NCI-H748 (cell line): ENCODE results near the gene GMDS.

Source experiments
- DNase-seq: peaks from one replicate; lab custom pipeline; 2025; ENCODE audit not compliant: unreplicated experiment; lab: John Stamatoyannopoulos, UW

Gene GMDS

DNA sequence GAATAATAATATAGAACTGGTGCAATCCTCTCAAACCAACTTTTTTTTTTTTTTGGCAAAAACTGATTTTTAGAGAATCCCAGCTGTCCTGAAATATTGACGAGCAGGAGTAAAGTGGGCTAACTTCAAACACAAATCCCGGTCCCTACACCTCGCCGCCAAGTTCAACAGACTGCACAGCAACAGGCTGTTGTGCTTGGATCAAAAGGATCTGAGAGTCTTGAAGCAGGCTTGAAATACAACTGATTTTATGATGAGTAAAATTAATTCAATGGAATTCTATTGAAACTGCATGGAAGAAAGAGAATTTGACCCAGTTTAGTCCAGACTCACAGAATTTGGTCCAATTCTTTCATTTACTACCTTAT, 463.6 kb downstream of the GMDS start:
- DNase-seq: no peak

DNA sequence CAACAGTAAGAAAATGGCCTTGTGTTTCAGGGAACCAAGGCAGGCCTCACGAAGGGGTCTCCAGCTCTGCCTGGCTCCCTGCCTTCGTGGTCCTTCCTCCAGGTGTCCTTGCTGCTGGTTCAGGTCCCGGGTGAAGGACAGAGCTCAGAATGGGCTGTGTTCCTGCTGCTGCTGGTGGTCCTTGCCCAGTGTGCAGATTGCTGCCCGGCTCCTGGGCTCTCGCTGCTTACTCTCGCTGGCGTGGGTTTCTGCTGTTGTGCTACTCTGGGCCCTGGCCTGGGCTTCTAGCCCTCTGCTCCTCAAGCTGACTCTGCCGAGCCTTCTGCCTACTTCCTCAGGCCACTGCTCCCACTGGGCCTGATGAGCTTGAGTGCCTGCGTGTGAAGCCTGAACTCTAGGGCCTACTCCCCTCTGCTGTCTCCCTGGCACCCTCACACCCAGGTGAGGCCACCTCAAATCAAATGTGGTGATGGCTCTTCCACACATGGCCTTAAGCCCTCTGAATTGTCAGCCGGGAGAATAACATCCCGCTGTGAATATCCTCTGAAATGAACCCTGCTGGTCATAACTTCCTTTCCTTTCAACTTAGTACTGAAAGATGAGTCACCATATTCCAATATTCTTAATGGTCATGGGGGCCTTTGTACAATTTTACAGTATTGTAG, 464.1 kb downstream of the GMDS start:
- no peak for DNase-seq

DNA sequence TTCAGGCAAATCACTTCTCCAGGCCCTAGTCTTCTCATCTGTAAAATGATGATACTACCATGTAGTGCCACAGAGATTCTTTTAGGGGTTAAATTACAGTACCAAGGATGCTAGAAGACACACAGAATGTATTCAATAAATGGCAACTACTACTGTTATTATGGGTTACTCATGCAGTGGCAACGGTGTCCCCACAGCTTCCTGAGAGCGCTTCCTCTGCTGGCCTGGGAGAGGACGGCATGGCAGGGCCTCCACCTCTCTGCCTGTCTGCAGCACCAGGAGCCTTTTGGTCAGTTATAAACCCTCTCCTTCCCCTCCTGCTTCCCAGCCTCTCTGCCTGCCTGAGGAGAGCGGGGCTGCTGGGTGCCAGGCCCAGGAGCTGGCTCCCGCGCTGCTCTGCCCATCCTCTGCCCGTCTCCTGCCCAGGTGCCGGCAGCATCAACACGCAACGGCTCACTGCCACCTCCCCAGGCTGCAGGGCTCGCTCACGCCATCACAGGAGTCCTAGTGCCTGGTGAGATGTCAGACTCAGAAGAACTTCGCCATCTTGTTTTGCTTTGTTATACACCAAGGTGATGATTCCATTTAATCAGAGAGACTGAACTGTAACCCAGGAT, 465.0 kb downstream of the GMDS start:
- DNase-seq: no peak

DNA sequence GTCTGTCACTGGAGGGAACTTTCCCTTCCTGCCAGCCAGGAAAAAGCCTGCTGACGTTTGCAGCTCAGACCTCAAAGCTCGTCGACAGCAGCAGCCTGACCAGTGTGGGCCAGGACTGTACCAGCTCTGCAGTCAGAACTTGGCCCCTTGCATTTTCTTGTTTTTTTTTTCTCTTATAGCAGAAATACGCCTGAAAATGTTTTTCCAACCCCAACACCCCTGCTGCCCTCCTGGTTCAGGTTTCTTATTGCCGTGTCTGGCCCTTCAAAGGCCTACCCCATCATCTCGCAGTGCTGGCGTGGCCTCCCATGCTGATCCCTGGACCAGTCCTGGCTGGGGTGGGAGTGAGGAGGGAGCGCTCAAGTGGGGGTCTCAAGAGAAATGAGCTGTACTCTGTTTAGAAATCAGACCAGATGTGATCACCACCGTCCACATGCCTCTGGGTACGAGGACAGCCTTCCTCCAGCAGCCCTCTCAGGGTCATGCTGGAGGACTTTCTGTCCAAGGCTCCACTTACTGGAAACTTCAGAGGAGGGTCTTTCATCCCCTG, 466.6 kb downstream of the GMDS start:
- no peak for DNase-seq

DNA sequence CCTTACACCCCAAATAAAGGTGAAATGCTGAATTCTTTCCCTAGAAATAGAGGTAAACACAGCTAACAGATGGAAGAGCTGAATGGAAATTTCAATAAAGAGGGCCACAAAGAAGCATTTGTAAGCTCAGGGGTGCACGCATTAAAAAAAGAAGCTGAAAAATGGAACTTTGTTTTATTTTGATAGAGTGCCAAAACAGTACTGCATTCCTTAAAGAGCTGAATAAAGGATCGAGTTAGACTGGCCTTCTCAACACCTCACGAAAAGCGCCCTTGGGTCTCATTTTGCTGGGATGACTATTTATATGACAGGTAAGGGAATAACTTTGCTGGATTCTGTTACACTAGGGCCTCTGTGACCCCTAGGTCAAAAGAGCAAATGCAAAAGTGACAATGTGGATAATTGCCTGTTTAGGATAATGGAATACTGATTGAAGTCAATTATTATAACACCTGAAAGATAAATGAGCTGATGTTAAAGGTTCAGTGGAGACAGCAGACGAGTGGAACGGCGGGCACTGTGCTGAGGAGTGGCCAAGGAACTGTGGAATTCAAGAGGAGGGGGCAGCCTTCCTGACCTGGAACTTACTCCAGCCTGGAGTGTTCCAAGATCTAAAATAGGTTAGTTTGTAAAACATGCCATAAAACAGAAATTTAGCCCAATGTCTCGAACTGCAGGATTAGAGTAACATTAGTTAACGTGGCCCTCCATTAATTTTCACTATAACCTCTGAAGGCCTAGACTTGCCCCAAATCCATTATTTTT, 467.3 kb downstream of the GMDS start:
- no peak for DNase-seq

DNA sequence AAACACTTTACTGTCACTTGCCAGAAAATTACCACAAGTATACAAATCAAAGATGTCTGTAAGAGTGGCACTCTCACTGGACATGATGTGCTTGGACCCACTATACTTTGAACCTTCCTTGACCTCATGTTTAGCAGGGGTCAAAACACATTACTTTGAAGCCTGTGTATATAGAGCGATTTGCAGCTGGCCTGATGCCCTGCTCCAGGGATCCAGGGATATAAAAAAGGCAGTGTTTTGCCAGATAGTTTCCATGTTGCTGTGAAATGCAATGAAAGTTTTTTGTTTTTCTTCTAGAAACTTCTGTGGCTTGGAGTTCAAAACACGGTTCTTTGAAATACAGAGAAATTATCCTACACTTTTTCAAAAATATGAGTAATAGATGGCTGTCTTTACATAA, 470.0 kb downstream of the GMDS start:
- no peak for DNase-seq

DNA sequence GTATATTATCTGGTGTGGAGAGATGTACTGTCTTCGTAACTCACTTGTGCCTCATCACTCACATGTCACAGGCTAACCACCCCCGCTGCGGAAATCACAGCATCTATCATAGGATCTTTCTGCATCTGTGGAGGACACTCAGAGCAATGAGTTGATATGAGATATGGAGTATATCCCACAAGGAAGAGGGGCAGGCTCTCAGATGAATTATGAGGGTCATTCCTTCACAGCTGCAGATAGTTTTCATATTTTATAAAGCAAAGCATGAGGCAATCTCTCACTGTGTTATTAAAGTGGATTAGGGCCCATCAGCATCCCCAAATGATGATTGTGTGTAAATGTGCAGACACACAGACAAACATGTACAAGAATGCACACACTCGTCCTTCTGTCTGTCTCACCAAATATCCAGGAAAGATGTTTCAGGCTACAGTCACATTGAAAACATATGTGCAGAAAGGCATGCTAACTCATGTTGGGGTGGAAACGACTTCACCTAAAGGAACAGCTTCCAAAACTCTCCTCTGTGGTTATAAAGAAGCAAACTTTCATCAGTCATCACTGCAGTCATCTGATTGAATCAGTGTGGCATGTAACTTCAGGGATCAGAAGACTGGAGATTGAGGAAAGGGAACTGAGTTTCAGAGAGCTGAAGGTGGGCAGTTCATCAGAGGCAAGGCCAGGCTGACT, 471.0 kb downstream of the GMDS start:
- DNase-seq: no peak

DNA sequence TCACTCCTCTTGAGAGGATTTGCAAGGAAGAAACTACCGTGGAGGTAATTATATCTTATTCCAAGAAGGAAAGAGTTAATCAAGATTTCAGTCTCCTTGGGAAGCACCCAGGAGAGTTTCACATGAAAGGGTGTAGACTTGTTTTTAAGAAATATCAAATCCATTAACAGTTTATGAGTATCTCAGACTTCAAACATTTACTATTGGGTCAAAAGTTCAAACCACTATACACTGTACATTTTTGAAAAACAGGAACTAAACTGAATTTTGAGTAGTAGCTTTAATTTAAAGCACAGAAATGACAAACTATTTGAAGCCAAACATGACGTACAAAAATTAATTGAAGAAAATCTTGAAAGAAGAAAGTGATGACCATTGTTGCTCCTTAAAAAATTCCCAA, 471.7 kb downstream of the GMDS start:
- no peak for DNase-seq

DNA sequence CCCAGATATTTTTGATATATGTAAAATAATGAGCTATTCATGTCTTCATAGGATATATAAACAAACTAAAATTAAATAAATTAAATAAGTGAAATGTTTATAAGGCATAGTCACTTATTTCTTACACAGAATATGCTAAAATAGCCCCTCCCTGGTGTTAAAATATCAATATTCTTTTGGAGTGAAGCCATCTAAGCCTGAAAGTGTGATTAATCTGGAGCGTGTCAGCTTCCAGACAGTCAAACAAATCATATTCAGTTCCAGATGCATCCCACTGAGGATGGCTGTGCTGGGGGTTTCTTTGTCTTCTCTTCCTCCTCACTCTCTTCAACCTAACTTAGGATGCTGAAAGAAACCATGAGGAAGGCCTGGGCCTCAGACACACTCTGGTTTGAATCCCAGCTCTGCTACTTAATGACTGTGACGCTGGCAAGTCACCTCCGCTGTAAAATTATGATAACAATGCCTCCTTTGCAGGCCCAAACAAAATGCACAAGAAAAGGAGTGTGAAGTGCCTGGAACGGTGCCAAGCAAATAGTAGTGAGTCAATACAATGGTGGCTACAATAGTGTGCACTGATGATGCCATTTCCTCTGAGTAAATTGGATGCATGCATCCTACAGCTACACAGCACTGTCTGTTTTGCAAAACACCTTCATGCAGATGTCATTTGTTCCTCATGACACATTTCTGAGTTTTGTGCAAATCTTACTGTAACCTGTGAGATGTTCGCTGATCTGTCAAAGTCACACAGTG, 474.3 kb downstream of the GMDS start:
- peak; percentile 98 for DNase-seq

DNA sequence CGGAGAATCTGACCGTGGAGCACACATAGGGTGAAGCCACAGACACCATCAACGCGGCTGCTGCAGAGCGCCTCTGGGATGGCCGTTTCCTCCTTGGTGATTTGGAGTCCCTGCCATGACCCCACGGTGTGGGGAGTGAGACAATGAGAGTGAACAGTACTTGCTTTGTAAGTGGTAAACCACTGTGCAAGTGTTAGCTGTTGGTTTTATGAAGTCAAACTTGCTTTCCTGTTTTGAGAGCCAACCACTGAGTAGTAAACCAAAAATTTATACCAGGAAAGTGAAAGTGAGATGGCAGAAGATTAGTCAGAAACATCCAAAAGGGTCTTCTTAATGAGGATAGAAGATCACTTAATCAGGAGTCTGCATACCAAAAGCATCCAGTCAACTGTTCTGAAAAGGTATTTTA, 475.0 kb downstream of the GMDS start:
- DNase-seq: no peak

DNA sequence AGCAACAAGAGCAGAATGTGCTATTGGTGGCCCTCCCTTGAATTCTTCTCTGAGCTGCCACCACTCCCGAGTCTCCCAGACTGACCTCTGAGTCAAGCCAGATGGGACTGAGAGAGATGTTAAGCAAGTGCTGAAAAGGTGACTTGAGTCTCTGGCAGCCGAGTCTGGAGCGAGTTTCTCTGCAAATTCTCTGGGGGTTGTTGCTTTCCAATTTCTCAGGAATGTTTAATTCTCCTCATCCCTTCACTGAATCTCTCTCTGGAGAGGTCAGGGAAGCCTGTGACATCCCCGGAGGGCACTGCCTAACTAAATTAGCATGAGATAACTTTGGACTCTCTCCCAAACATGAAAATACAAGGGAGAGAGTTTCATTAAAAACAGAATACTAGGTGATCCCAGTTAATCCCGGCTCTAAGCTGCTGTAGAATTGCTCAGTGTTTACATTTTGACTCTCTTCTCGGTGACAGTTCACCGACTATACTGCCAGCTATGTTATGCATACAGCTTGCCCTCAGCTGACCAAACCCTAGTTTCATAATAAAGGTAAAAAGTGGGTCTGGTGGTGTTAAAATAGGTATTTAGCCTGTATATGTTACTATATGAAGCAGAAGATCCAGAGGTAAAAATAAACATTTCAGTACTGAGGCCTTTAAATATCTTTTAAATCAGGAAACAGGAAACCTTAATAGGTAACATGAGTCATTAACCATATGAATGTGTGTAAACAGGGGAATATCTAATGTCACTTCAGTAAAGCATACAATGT, 477.7 kb downstream of the GMDS start:
- DNase-seq: peak; percentile 36

DNA sequence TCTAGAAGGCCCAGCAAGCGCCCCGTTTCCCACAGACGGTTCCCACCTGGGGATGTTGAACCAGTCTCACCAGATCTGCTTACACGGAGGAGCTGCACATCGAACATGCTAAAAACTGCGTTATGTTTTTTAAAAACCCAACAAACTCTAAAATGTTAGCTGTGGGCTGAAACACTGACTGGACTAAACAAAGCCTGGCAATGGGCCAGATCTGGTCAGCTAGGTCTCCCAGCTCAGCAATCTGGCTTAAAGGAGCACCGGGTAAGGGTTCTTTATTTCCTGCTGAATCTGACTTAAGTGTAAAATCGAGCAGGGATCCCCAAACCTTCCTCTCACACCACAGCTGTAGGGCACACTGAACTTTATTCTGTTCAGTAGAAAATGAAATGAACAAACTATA, 478.8 kb downstream of the GMDS start:
- DNase-seq: peak; percentile 22

DNA sequence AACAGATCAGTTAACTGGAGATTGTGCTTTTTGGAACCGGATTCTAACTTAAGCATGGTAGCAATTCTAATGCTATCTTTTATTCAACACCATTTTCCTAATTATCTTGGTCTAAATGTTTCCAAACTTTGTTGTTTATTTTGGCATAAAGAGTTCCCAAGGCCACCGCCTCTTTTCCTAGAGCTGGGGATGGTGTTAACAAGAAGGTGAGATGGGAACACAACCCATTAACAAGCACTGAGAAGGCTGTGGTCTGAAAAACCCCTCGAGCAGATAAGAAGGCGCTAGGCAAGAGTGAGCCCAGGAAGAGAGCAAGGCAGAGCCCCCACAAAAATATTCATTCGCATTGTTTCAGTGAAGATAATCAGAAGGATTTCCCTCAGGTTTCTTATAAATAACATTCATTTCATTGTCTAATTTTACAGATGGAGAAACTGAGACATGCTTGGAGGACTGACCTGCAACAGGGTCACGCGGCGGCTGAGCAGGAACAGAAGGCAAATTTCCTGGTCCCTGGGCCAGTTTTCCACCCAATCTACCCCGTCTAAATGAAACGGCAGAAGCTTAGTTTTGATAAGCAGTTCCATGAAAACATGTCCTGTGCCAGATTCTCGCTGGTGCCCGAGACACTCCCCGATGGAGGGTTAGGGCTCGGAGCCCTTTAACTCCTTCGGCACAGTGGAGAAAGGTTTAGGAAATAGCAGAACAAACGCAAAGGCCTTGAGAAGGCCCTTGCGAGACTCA, 480.1 kb downstream of the GMDS start:
- no peak for DNase-seq

DNA sequence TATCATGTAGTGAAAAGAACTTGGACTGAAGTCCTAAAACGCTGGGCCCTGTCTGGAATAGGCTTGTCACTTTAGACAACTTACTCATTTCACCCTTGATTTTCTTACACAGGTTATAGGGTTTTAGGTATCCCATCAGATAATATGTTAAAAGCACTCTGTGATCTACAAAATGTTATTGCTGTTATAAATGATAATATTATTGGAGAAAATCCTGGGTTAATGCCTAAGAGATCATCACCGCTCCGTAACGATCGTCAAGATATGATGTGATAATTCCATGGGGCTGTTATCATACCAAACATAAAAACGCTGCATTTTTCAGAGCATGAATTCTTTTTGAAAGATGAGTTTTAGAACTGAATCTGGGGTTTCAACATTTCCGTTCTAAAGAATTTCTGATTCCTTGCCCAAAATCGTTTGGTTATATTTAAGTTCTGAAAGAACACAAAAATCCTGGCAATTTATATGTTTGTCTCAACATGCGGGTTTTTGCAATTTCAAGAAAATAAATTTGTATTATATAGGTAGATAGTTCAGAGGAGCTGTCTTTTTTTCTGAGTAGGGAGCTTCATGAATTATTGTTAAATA, 480.9 kb downstream of the GMDS start:
- no peak for DNase-seq

DNA sequence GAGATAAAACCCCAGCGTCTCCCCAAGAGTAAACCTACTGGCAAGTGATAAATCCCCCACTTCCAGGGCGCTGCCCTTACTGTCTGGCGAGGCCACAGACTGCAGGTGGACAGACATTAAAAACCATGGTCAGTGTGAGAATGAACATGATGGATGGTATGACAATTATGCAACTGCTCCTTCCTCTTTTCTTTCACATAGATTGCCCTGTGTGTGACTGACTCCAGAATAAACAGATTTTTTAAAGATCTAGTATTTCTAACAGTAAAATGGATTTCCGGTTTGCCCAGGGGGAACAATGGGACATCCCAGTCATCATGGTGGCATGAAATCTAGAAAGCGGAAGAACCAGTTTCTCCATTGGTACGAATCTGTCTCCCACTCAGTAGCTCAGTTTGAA, 482.0 kb downstream of the GMDS start:
- peak; percentile 85 for DNase-seq

DNA sequence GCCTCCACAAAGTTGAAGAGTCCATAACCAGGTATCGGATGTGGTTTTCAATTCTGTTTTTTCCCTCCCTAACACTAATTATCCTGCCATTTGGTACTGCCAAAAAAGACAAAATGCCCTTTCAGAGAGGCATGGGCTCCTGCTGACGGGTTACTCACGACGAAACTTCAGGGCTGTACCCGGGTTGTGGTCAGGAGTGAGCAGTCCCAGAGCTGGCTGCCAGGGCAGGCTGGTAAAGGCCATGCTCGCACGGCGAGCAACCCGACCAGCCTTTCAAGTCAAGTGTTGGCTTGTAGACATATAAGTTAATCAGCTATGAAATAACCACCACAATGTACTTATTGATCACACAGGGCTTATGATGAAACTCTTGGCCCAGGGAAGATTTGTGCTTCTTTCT, 483.2 kb downstream of the GMDS start:
- no peak for DNase-seq

DNA sequence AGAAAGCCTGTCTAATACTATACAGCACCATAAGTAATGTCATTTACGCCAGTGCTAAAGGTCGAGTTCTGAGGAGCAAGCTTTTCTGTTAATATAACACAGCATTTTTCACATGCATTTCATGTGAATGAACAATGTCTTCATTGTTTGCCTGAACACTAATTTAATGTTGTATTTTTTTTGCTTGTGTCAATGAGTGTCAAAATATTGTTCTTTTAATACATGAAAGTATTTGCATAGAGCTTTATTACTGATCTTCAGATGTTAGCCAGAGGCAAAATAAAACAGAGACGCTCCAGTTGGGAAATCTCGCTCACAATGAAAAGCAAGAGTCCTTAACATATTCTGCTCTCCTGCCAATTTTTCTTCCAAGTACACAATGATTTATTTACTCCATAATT, 483.9 kb downstream of the GMDS start:
- DNase-seq: peak; percentile 79

DNA sequence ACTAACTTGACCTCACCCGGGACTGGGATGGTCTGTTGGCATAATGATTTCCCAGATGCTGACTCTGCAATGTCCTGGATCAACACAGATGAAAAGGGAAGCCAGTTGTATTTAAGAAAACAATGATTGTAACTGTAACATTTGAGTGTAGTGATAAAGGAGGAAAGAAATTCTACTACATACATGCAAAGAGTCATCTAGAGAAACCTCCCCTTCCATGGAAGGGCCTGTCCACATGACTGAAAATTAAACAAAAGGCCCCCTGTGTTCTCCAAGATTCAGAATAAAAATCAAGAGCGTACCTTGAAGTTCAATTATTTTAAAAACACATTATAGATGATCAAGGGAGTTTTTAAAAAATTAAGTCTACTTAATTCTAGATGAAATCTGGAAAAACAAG, 484.5 kb downstream of the GMDS start:
- DNase-seq: no peak

DNA sequence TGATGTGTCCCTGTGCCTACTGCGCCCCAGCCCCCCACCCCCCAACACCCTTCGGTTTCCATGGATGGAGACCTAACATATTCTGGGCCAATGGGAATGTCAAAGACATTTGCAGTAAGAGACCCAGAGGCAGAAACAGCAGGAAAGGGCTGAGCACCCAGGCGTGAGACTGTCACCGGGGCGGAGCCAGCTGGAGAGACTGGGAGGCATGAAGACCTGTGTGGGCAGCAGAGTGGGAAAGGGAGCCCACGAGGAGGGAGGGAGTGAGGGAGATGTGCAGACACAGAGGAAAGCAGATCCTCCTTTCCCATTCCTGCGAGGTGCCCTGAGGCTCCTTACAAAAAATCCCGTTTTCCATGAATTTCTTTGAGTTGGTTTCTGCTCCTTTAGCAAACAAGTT, 485.5 kb downstream of the GMDS start:
- no peak for DNase-seq
